Activated naive CD4-positive, alpha-beta T cell treated with anti-CD3 and anti-CD28 coated beads for 36 hours (primary cell): Measurements from ENCODE around the gene OTOF. TPM values are rescaled to one million over a fixed set of nuclear protein-coding genes. Genes with fewer than 3 reads are reported as not detected.

Experiments
- CTCF ChIA-PET: fragments of 350-600 bp; sonication (Branson Sonifier 250); formaldehyde crosslinking; loops from one replicate; lab custom pipeline; 2021; ENCODE audit warnings: antibody characterized with exemption; lab: Charles Lee
- DNase-seq: peaks from one replicate; pipeline ENCODE4 v3.0.0-alpha.2; 2020
- H3K27ac Mint-ChIP-seq: one replicate; pipeline ENCODE4 v1.8.0; 2021; ENCODE audit warnings: mild to moderate bottlenecking, mixed read lengths
- H3K27me3 Mint-ChIP-seq: one replicate; pipeline ENCODE4 v1.8.0; 2021; ENCODE audit warnings: low read depth, mixed read lengths
- H3K36me3 Mint-ChIP-seq: one replicate; pipeline ENCODE4 v1.8.0; 2021; ENCODE audit warnings: low read depth, mixed read lengths
- H3K4me1 Mint-ChIP-seq: one replicate; pipeline ENCODE4 v1.8.0; 2021; ENCODE audit warnings: low read depth, mixed read lengths
- H3K4me3 Mint-ChIP-seq: one replicate; pipeline ENCODE4 v1.8.0; 2021; ENCODE audit warnings: mild to moderate bottlenecking, moderate library complexity, mixed read lengths
- H3K9me3 Mint-ChIP-seq: one replicate; pipeline ENCODE4 v1.8.0; 2021; ENCODE audit warnings: mixed read lengths
- intact Hi-C: fragments of 100-400 bp; cut with micrococcal nuclease; formaldehyde crosslinking; loops from one replicate; pipeline ENCODE4 v1.15.1; 2023
- total RNA-seq, 2 experiments: library from RNA; stranded (reverse); gene quantifications; one replicate each; pipeline ENCODE4 v1.2.3, GENCODE V29; 2021

OTOF gene
- under 1 TPM; 0.45 to 0.52 TPM for total RNA-seq

DNA sequence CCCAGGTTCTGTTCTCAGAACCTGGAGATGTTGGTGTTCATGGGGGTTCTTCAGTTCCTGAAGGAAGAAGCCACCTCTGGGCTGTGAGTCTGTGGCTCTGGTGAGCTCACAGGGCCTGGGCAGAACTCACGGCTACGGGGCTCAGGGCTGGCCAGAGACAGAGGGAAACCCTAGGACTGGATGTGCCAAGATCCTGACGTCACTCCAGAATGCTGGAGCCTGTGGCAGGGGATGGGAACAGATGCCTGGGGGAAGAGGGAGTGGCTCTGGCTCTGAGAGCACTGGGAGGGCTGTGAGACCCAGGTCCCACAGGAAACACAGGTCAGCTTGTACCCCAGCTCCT lies at the start of gene OTOF:
Gene OTOF (minus strand): TSS at position 214 of the 343 bp plus-strand sequence.
- no peak for DNase-seq
- Mint-ChIP-seq H3K36me3 (no peaks in the 10 kb centered on the region), H3K27me3 (no peaks in the 10 kb centered on the region), H3K4me1 (peaks cover 3% of the 10 kb centered on the region), H3K27ac (no peak within 1 kb of the TSS), H3K9me3 (no peaks in the 10 kb centered on the region), H3K4me3 (peak within 1 kb of the TSS; percentile 16)
- CTCF ChIA-PET: interaction anchor here (1.3 to 1.5 kb wide), 3 partner anchors 9 to 101 kb away, joined by 3 to 5 read pairs (median 4); no protein-coding TSS in a partner anchor
- intact Hi-C loops: no loop called here

DNA sequence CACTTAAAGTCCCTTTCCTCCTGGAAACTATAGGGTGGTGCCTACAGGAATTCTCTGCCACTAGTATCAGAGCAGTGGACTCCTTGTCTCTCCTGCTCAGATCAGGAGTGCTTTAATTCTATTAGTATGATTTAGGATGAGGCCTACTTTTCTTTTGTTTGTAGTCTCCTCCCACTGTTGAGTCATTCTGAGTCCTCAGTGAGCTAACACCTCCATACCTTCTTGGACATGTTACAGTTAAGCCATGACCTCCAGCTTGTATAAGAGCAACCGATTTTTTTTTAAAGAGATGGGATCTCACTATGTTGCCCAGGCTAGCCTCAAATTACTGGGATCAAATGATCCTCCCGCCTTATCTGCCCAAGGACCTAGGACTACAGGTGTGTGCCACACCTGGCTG lies 48.7 kb upstream of the OTOF start:
- no peaks in the 10 kb centered on the region for H3K9me3 Mint-ChIP-seq
- H3K4me3 Mint-ChIP-seq: no peak overlapping the region
- H3K27ac Mint-ChIP-seq: no peak overlapping the region
- peak; percentile 1 for DNase-seq
- no peaks in the 10 kb centered on the region for H3K27me3 Mint-ChIP-seq
- no peaks in the 10 kb centered on the region for H3K36me3 Mint-ChIP-seq
- CTCF ChIA-PET: no interaction called here
- no peaks in the 10 kb centered on the region for H3K4me1 Mint-ChIP-seq
- intact Hi-C loops: no loop called here

- H3K4me3 Mint-ChIP-seq: no peak overlapping the region
- CTCF ChIA-PET: no interaction called here
- no peaks in the 10 kb centered on the region for H3K9me3 Mint-ChIP-seq
- DNase-seq: no peak
- intact Hi-C loops: no loop called here
- H3K27ac Mint-ChIP-seq: no peak overlapping the region
- no peaks in the 10 kb centered on the region for H3K27me3 Mint-ChIP-seq
- H3K4me1 Mint-ChIP-seq: no peaks in the 10 kb centered on the region
- no peaks in the 10 kb centered on the region for H3K36me3 Mint-ChIP-seq
Observed at GRCh38 chr2:26526105-26526504, 48.2 kb upstream of the OTOF start.

DNA sequence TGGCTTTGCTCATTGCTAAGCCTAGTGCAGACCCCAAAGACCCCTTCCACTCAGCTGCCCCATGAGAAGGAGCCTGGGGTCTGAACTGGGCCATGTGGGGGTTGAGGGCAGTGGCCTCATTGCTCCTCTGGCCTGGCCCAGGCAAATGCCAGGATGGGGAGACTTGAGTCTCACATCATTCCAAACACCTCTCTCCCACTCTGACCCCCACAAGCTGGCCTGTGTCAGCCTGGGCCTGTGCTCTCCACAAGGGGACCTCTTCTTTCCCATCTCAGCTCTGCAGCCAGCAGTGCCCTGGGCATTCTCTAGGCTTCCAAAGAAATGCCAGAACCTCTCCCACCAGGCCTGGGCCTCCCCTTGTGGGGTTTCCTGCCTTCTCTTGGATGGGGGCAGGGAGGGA lies 45.8 kb upstream of the OTOF start:
- no peaks in the 10 kb centered on the region for H3K27me3 Mint-ChIP-seq
- CTCF ChIA-PET: no interaction called here
- DNase-seq: peak; percentile 2

DNA sequence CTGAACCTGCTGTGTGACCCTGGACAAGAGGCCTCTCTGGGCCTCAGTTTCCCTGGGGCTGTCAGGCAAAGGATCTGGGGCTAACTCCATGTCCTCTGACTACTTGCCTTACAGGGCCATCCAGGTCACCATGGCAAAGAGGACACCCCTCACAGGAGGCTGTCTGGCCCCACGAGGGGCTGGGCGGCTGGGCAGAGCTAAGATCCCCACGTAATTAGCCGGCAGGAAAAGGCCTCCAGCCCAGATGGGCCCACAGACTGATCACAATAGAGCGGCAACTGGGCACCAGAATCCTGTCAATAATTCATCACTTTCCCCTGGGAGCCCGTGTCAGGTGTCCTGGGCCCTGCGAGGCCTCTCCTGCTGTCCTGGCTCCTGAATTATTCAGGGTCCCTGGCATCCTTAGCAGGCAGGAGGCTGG lies 44.8 kb upstream of the OTOF start:
- no peaks in the 10 kb centered on the region for H3K9me3 Mint-ChIP-seq
- intact Hi-C loops: loop anchor here (5.0 kb wide), 1 partner anchor 55 kb away; no protein-coding TSS in a partner anchor
- H3K36me3 Mint-ChIP-seq: no peaks in the 10 kb centered on the region
- no peak for DNase-seq
- CTCF ChIA-PET: interaction anchor here (0.7 kb wide), 1 partner anchor 286 kb away, joined by 3 read pairs; no protein-coding TSS in a partner anchor
- peaks cover 23% of the 10 kb centered on the region for H3K4me1 Mint-ChIP-seq
- H3K4me3 Mint-ChIP-seq: no peak overlapping the region
- no peaks in the 10 kb centered on the region for H3K27me3 Mint-ChIP-seq
- no peak overlapping the region for H3K27ac Mint-ChIP-seq

More for the DNA sequence above, 45.8 kb upstream of the OTOF start:
- no peak overlapping the region for H3K4me3 Mint-ChIP-seq
- intact Hi-C loops: loop anchor here (5.0 kb wide), 1 partner anchor 54 kb away; no protein-coding TSS in a partner anchor
- H3K4me1 Mint-ChIP-seq: peaks cover 21% of the 10 kb centered on the region
- no peaks in the 10 kb centered on the region for H3K9me3 Mint-ChIP-seq
- no peak overlapping the region for H3K27ac Mint-ChIP-seq
- H3K36me3 Mint-ChIP-seq: no peaks in the 10 kb centered on the region

- no peak overlapping the region for H3K4me3 Mint-ChIP-seq
- no peak overlapping the region for H3K27ac Mint-ChIP-seq
- H3K4me1 Mint-ChIP-seq: peaks cover 23% of the 10 kb centered on the region
- H3K36me3 Mint-ChIP-seq: no peaks in the 10 kb centered on the region
- DNase-seq: peak; percentile 2
- CTCF ChIA-PET: interaction anchor here (0.6 to 4.9 kb wide), 2 partner anchors 20 to 147 kb away, joined by 4 to 24 read pairs; no protein-coding TSS in a partner anchor
- no peaks in the 10 kb centered on the region for H3K9me3 Mint-ChIP-seq
- H3K27me3 Mint-ChIP-seq: no peaks in the 10 kb centered on the region
- intact Hi-C loops: loop anchor here (5.0 kb wide), 1 partner anchor 55 kb away; no protein-coding TSS in a partner anchor
Observed at GRCh38 chr2:26522325-26522724, 44.4 kb upstream of the OTOF start.

- Mint-ChIP-seq H3K4me1 (peaks cover 23% of the 10 kb centered on the region), H3K9me3 (no peaks in the 10 kb centered on the region), H3K4me3 (no peak overlapping the region), H3K27ac (no peak overlapping the region), H3K27me3 (no peaks in the 10 kb centered on the region), H3K36me3 (no peaks in the 10 kb centered on the region)
- intact Hi-C loops: loop anchor here (5.0 kb wide), 1 partner anchor 55 kb away; no protein-coding TSS in a partner anchor
- DNase-seq: no peak
- CTCF ChIA-PET: interaction anchor here (0.6 to 4.9 kb wide), 2 partner anchors 19 to 146 kb away, joined by 4 to 24 read pairs; no protein-coding TSS in a partner anchor
Observed at GRCh38 chr2:26521913-26522180, 43.9 kb upstream of the OTOF start.

- Mint-ChIP-seq H3K27ac (no peak overlapping the region), H3K27me3 (no peaks in the 10 kb centered on the region), H3K36me3 (no peaks in the 10 kb centered on the region), H3K4me3 (no peak overlapping the region), H3K9me3 (no peaks in the 10 kb centered on the region), H3K4me1 (peaks cover 23% of the 10 kb centered on the region)
- CTCF ChIA-PET: interaction anchor here (0.9 to 4.9 kb wide), 6 partner anchors 8 to 138 kb away, joined by 3 to 24 read pairs (median 4); no protein-coding TSS in a partner anchor
- peak; percentile 12 for DNase-seq
- intact Hi-C loops: loop anchor here (5.0 kb wide), 1 partner anchor 56 kb away; no protein-coding TSS in a partner anchor
Observed at GRCh38 chr2:26521054-26521912, 43.4 kb upstream of the OTOF start.

GRCh38 chr2:26520148-26520449 lies 42.2 kb upstream of the OTOF start:
- intact Hi-C loops: loop anchor here (5.0 kb wide), 1 partner anchor 57 kb away; no protein-coding TSS in a partner anchor
- Mint-ChIP-seq H3K36me3 (no peaks in the 10 kb centered on the region), H3K9me3 (no peaks in the 10 kb centered on the region), H3K27me3 (no peaks in the 10 kb centered on the region), H3K4me1 (peaks cover 23% of the 10 kb centered on the region), H3K27ac (no peak overlapping the region), H3K4me3 (no peak overlapping the region)
- CTCF ChIA-PET: interaction anchor here (0.8 to 4.9 kb wide), 6 partner anchors 9 to 189 kb away, joined by 4 to 24 read pairs (median 4); no protein-coding TSS in a partner anchor
- DNase-seq: no peak

DNA sequence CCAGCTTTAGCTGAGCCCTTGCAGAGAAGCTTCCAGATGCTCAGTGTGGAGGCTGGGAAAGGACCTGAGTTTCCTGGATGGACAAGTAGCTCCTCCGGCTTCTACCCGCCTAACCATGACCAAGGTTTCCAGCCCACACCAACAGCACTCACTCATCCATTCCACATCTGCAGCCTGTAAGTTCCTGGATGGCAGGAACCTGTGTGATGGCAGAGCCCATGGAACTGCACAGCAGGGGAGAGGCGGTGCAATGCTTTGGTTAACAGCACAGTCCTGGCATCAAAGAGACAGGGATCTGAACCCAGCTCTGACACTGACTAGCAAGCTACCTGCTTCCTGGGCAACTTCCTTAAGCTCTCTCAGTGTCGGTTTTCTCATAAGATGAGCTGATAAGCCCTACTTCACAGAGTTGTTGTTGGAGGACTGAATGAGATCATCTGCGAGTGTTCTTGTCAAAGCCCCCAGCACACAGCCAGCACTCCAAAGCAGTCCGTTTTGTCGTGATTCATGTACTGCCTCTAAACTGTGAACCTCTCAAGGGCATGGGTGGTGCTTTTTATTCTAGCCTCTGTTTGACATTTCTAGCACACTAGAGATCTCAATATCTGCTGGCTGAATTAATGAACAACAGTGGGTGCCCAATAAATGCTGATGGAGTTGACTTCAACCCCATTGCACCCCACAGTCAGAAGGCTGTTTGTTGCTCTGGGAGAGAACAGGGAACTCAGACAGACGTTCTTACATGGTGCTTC lies 41.6 kb upstream of the OTOF start:
- Mint-ChIP-seq H3K4me1 (peaks cover 23% of the 10 kb centered on the region), H3K36me3 (no peaks in the 10 kb centered on the region), H3K9me3 (no peaks in the 10 kb centered on the region), H3K27ac (no peak overlapping the region), H3K27me3 (no peaks in the 10 kb centered on the region), H3K4me3 (no peak overlapping the region)
- intact Hi-C loops: loop anchor here (5.0 kb wide), 1 partner anchor 58 kb away; no protein-coding TSS in a partner anchor
- CTCF ChIA-PET: interaction anchor here (0.8 to 4.9 kb wide), 6 partner anchors 9 to 188 kb away, joined by 4 to 24 read pairs (median 4); no protein-coding TSS in a partner anchor
- DNase-seq: peak; percentile 17

- Mint-ChIP-seq H3K27ac (no peak overlapping the region), H3K27me3 (no peaks in the 10 kb centered on the region), H3K36me3 (no peaks in the 10 kb centered on the region), H3K4me1 (peaks cover 23% of the 10 kb centered on the region), H3K9me3 (no peaks in the 10 kb centered on the region), H3K4me3 (no peak overlapping the region)
- CTCF ChIA-PET: interaction anchor here (1.1 kb wide), 1 partner anchor 61 kb away, joined by 3 read pairs; no protein-coding TSS in a partner anchor
- DNase-seq: no peak
- intact Hi-C loops: no loop called here
Observed at GRCh38 chr2:26516781-26517180, 38.9 kb upstream of the OTOF start.

DNA sequence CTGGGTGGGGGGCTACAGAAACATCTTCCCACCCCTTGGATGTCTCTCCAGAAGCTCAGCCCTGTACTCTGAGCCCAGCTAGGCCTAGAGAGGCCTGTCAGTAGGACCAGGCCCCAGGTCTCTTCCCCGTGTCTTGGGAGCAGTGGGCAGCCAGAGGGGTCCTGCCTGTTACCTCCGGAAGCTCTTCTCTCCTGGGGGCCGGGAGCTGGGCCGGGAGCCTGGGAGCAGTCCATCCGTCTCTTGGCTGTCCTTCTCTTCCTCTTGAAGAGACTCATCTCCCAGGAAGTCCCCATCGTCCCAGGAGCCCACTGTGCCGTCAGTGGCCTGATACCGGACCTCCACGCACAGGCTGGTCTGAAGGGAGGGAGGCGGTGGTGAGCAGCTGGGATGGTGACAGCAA lies 38.3 kb upstream of the OTOF start:
- H3K27me3 Mint-ChIP-seq: no peaks in the 10 kb centered on the region
- no peaks in the 10 kb centered on the region for H3K36me3 Mint-ChIP-seq
- intact Hi-C loops: no loop called here
- H3K4me3 Mint-ChIP-seq: no peak overlapping the region
- no peaks in the 10 kb centered on the region for H3K9me3 Mint-ChIP-seq
- no peak overlapping the region for H3K27ac Mint-ChIP-seq
- CTCF ChIA-PET: interaction anchor here (1.1 kb wide), 1 partner anchor 62 kb away, joined by 3 read pairs; no protein-coding TSS in a partner anchor
- H3K4me1 Mint-ChIP-seq: peaks cover 23% of the 10 kb centered on the region
- DNase-seq: no peak
